GM18511 (cell line): ENCODE measurements around the gene ZNF175.
A peak's percentile ranks its signal among the peaks of the same experiment; 100 is the strongest.

Source experiments
- ATAC-seq: cut with Tn5 transposase; IDR thresholded peaks from one replicate; pipeline ENCODE4 v1.9.1; 2021; ENCODE audit warnings: mild to moderate bottlenecking, moderate library complexity; ENCODE audit not compliant: unreplicated experiment

The ZNF175 gene

GRCh38 chr19:51570962-51571575 is at the start of gene ZNF175:
TSS of gene ZNF175 (plus strand) at chr19:51571283. CDS start at chr19:51573330, 2,047 bp downstream.
- peak; percentile 91 for ATAC-seq

- no peak for ATAC-seq
Observed at GRCh38 chr19:51521357-51521756, 49.7 kb upstream of the ZNF175 start.

GRCh38 chr19:51521781-51522180 is 49.3 kb upstream of the ZNF175 start:
- ATAC-seq, result no peak

DNA sequence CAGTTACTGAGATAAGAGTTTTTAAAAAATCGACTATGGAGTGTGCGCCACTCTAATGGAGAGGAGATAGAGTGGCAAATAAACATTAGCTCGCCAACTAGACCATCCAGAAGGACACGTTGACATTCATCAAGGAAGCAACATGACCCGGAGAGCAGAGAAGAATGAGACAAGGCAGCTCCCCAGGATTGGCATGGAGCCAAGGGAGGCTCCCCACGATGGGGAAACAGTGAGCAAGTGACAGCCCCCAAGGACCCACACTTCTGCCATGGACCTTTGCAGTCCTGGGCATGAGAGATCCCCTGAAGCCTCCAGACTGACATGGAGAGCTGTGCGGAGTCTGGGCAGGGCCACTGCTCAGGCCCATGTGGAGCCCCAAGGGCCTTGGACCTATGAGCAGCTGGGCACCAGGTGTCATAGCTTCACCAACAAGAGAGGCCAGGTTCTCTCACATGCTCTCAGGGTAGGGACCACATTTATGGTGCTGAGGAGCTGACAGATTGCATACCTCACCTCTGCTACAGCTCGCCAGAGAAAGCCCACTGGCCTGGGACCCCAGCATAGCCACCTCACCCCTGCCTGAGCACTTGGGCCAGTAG is 46.3 kb upstream of the ZNF175 start:
- no peak for ATAC-seq

- ATAC-seq, result no peak
Observed at GRCh38 chr19:51525651-51526050, 45.4 kb upstream of the ZNF175 start.

GRCh38 chr19:51529301-51529700 is 41.8 kb upstream of the ZNF175 start:
- ATAC-seq, result no peak

GRCh38 chr19:51530616-51531015 is 40.5 kb upstream of the ZNF175 start:
- no peak for ATAC-seq

GRCh38 chr19:51531349-51532315 is 39.5 kb upstream of the ZNF175 start, which contains the start of gene SIGLEC6:
TSS of gene SIGLEC6 (minus strand) at chr19:51531670. CDS start at chr19:51531648, 22 bp downstream.
- peak; percentile 82 for ATAC-seq

- no peak for ATAC-seq
Observed at GRCh38 chr19:51535535-51535934, 35.5 kb upstream of the ZNF175 start.

DNA sequence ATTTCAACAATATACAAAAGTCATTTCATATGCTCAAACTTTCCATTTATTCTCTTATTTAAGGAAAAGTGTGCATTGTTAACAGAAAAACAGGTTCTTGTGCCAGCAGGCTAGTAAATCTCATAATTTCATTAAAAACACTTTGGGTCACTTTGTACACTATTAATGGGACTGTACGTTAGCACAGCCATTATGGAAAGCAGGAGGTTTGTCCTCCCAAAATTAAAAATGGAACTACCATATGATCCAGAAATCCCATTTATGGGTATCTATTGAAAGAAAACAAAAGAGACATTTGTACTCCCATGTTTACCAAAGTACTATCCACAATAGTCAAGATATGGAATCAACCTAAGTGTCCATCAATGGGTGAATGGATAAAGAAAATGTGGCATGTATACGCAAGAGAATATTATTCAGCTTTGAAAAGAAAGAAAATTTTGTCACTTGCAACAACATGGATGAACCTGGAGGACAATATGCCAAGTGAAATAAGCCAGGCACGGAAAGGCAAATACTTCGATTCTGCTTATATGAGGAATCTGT is 31.2 kb upstream of the ZNF175 start:
- ATAC-seq, result no peak

DNA sequence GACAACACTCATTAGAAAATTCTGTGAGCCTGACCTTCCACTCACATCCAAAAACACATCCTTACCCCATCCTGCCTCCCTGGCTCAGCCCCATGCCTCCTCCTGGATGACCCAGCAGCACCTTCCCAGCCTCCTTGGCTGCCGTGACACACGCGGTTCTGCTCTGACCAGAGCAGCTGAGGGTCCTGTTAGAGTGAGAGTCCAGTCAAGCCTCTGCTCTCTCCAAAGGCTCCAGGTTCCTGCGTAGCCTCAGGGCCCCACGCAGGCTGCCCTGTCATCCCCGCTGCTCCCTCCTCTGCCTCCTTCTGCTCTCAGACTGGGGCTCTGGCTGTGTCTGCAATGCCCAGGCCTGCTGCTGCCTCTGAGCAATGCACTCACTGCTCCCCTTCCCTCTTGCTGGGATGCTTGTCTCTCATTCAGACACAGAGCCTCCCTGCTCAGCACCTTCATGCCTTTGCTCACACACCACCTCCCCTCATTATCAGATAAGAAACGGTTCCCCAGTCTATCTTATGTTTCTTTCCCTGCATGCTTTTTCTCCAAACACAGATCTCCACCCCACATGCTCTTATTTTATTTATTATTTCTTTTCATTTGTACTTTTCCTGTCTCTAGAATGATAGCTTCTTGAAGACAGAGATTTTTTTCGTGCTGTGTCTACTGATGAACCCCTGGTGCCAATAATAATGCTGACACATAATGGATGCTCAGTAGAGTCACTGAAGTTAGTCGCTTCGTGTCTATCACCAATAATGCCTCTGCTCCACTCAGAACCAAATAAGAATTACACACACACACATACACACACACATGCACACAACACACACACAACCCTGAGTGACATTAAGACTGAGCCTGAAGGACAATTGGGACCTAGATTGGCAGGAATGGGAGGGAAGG is 29.4 kb upstream of the ZNF175 start:
- no peak for ATAC-seq

DNA sequence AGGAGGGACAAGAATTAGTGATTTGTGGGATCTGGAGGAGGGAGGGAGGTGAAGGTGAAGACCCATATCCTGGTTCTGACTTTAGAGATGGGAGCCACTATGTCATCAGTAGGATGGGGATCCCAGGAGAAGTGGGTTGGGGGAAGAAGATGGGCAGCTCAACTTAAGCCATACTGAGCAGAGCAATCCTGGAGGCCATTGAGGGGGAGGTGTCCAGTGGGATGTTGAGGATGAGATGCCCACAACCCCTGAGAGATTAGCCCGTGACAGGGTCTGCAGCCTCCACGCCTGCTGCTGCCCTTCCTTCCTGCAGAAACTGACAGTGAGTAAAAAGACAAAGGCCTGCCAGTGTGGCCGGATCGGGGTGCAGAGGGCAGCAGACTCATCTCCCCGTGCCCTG is 28.4 kb upstream of the ZNF175 start:
- ATAC-seq, result no peak

- no peak for ATAC-seq
Observed at GRCh38 chr19:51544038-51544437, 27.0 kb upstream of the ZNF175 start.

GRCh38 chr19:51546107-51546649 is 24.9 kb upstream of the ZNF175 start:
- ATAC-seq, result no peak

DNA sequence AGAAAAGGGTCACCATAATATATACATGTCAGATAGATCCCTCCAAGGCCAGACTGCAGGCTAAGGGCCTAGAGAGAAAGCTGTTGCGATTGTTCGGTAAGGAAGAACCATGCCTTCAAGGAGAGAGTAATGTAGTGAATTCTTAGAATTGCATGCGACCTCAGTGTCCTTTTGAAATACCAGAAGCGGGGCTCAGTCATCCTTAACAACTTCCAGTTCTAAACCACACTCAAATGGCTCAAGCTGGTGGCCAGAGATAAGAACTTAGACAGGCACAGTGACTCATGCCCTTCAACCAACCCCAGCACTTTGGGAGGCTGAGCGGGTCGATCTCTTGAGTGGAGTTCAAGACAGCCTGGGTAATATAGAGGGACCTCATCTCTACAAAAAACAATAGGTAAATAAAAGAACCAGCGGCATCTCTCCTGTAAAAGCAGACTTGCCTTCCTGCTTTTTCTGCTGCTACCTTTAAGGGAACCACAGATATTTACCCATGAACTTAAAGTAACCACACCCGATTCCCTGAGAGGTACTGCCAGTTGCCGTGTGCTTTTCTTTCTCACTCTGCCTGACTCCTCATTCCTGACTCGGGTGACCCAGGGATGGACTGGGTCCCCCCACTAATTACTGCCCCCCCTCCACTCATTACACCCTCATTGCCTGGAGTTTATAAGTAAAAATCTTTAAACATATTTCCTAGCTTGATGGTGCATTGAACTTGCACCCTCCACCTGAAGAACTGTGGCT is 24.3 kb upstream of the ZNF175 start:
- ATAC-seq, result no peak

DNA sequence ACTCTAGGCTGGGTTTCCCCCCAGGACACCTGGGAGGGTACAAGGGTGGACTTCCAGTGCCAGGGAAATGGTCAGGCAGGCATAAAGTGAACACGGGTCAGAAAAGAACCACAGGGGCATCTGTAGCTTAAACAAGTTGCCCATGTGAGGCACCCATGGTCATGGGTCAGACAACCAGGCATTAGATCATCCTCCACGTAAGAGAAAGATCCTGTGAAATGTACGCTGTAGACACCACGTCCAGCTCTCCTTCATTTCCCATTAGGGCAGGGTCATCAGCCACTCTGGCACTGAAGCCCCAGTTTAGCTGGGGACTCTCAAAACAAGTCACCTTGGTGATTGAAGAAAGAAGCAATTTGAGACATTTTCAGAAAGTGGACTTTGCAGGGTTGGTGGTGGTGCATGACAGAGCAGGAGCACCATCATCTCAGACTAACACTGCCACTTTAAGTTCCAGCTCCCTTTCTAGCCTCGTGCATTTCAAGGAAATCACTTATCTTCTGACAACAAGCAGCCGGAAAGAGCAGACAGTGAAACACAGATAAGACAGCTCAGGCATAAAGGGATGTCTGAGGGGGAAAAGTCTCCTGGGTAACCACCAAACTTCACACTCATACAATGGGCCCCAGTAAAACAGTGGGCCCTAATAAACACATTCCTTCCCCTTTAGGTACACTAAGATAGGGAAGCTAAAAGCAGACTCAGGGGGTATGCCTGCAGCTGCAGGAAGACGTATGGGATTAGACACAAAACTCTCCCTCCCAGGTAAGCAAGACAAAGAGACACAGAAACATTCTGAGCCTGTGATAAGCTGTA is 23.5 kb upstream of the ZNF175 start:
- no peak for ATAC-seq

- ATAC-seq, result no peak
Observed at GRCh38 chr19:51548213-51548651, 22.9 kb upstream of the ZNF175 start.

- ATAC-seq, result no peak
Observed at GRCh38 chr19:51548891-51549305, 22.2 kb upstream of the ZNF175 start.
